ENCODE measurements around the gene DYNLT2.

The DYNLT2 gene

GRCh38 chr6:169751242-169752073, at the start of gene DYNLT2, which contains the start of gene ERMARD:
Gene DYNLT2 (minus strand): TSS chr6:169751572. CDS start chr6:169751458, 114 bp downstream.
Gene ERMARD (plus strand): TSS chr6:169751622. CDS start chr6:169751658, 36 bp downstream.
- DNase-seq: peak; percentile 97

GRCh38 chr6:169800668-169801395, 49.5 kb upstream of the DYNLT2 start:
- peak; percentile 17 for DNase-seq

- no peak for DNase-seq
These were observed 48.8 kb upstream of the DYNLT2 start for GRCh38 chr6:169800116-169800667.

GRCh38 chr6:169799474-169799926, 48.1 kb upstream of the DYNLT2 start:
- DNase-seq: no peak

- DNase-seq: no peak
These were observed 47.5 kb upstream of the DYNLT2 start for GRCh38 chr6:169798764-169799473.

GRCh38 chr6:169795196-169795595, 43.8 kb upstream of the DYNLT2 start:
- DNase-seq: no peak

- DNase-seq: no peak
These were observed 43.1 kb upstream of the DYNLT2 start for GRCh38 chr6:169794317-169795055.

- no peak for DNase-seq
These were observed 42.0 kb upstream of the DYNLT2 start for GRCh38 chr6:169793408-169793807.

GRCh38 chr6:169792306-169793015, 41.1 kb upstream of the DYNLT2 start:
- no peak for DNase-seq

GRCh38 chr6:169791721-169792131, 40.4 kb upstream of the DYNLT2 start:
- no peak for DNase-seq

GRCh38 chr6:169789944-169790927, 38.9 kb upstream of the DYNLT2 start:
- DNase-seq: peak; percentile 81

- peak; percentile 39 for DNase-seq
These were observed 38.0 kb upstream of the DYNLT2 start for GRCh38 chr6:169789146-169789943.

GRCh38 chr6:169788809-169789145, 37.4 kb upstream of the DYNLT2 start:
- DNase-seq: no peak

- no peak for DNase-seq
These were observed 36.4 kb upstream of the DYNLT2 start for GRCh38 chr6:169787797-169788196.

GRCh38 chr6:169786349-169786748, 35.0 kb upstream of the DYNLT2 start:
- no peak for DNase-seq

GRCh38 chr6:169785566-169785965, 34.2 kb upstream of the DYNLT2 start:
- DNase-seq: no peak

- no peak for DNase-seq
These were observed 33.5 kb upstream of the DYNLT2 start for GRCh38 chr6:169784821-169785340.

- DNase-seq: no peak
These were observed 32.8 kb upstream of the DYNLT2 start for GRCh38 chr6:169783971-169784820.

Measured in NCI-H82 (cell line).